ENCODE data around the gene M6PR. TPM values are rescaled to one million over a fixed set of nuclear protein-coding genes. Genes with fewer than 3 reads are reported as not detected.

M6PR gene
- total RNA-seq, 2 experiments from 2014 or later: 53.4 to 55.8 TPM

DNA sequence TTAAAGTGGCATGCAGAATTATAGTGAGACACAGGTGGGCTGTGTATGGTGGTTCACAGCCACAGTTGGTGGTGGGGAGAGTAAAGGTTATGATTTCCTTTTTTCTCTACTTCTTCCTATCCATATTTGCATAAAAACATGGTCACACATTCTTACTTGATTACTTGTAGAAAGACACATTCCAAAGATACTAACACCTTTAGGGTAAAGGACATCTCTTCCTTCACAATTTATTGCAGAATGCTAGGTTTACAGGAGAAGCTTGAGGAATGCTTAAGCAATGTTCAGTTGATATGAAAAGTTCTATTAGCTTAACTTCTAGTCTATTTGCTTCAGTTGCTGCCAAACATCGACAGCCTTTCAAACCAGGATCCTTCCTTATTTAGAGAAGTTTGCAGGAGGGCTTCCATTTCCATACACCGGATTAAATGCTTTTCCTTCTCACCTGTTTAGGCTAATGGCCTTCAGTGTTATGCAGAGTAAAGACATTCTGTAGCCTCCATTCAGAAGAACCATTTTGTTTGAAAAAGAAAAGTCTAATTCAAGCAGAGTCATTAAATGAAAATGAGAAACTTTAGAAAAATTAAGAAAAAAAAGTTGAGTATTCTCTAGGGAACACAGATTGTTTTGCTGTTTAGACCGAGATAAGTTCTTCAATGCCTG lies 37.7 kb downstream of the M6PR start:
- Mint-ChIP-seq H3K9me3 (no peaks in the 10 kb centered on the region), H3K27ac (no peak overlapping the region)

DNA sequence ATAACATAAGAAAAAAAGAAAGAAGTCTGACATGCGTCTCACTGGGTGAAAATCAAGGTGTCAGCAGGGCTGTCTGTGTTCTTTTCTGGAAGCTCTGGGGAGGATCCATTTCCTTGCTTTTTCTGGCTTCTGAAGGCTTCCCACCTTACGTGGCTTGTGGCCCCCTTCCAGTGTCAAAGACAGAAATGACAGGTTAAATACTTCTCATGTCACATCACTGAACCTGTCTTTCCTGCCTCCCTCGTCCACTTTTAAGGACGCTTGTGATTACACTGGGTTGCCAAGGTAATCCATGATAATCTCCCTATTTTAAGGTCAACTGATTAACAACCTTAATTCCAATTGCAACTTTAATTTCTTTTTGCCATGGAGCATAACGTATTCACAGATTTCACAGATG lies 39.7 kb downstream of the M6PR start:
- Histone ChIP-seq H3K4me1 (ENCODE audit: insufficient read depth, low read length) (peaks cover 5% of the 10 kb centered on the region), H3K4me3 (ENCODE audit: low read length) (no peak overlapping the region), H3K27me3 (ENCODE audit: control insufficient read depth in 1 of 2, insufficient read depth in 2 of 2, low read length in 2 of 2) (no peaks in the 10 kb centered on the region), H3K9me3 (ENCODE audit: control insufficient read depth in 1 of 2, insufficient read depth in 1 of 2, low read length in 2 of 2) (no peaks in the 10 kb centered on the region), H3K27ac (ENCODE audit: low read depth in 1 of 2, low read length in 2 of 2) (no peak overlapping the region), H3K36me3 (ENCODE audit: insufficient read depth, low read length) (no peaks in the 10 kb centered on the region)
- CTCF ChIA-PET: interaction anchor here (1.2 kb wide), 1 partner anchor 19 kb away, joined by 4 read pairs; no protein-coding TSS in a partner anchor
- no peak for ATAC-seq (ENCODE audit: poor library complexity)
- DNase-seq: no peak
- TF ChIP-seq, protein P1, sequence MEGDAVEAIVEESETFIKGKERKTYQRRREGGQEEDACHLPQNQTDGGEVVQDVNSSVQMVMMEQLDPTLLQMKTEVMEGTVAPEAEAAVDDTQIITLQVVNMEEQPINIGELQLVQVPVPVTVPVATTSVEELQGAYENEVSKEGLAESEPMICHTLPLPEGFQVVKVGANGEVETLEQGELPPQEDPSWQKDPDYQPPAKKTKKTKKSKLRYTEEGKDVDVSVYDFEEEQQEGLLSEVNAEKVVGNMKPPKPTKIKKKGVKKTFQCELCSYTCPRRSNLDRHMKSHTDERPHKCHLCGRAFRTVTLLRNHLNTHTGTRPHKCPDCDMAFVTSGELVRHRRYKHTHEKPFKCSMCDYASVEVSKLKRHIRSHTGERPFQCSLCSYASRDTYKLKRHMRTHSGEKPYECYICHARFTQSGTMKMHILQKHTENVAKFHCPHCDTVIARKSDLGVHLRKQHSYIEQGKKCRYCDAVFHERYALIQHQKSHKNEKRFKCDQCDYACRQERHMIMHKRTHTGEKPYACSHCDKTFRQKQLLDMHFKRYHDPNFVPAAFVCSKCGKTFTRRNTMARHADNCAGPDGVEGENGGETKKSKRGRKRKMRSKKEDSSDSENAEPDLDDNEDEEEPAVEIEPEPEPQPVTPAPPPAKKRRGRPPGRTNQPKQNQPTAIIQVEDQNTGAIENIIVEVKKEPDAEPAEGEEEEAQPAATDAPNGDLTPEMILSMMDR (IDR thresholded peaks at IDR 0.05): no peak
- H3K4me3 Mint-ChIP-seq: no peak overlapping the region
- H3K9me3 Mint-ChIP-seq: no peaks in the 10 kb centered on the region
- peaks cover 18% of the 10 kb centered on the region for H3K4me1 Mint-ChIP-seq (ENCODE audit: low read depth)
- POLR2A ChIA-PET: no interaction called here
- intact Hi-C loops (cut with DNase I, micrococcal nuclease): loop anchor here in 1 of 2 experiments (2.0 to 10.0 kb wide), 3 partner anchors 39 to 665 kb away; partner anchors contain the start of genes M6PR and RIMKLB
- no peaks in the 10 kb centered on the region for H3K27me3 Mint-ChIP-seq
- H3K27ac Mint-ChIP-seq: no peak overlapping the region
- no peaks in the 10 kb centered on the region for H3K36me3 Mint-ChIP-seq (ENCODE audit: low read depth)

More for the DNA sequence above, 37.7 kb downstream of the M6PR start:
- ChIA-PET POLR2A (no interaction called here), CTCF (interaction anchor here (1.2 to 3.5 kb wide), 3 partner anchors 18 to 134 kb away, joined by 5 to 32 read pairs (median 9); partner anchors contain the start of gene M6PR)
- Histone ChIP-seq H3K4me1 (ENCODE audit: insufficient read depth, low read length) (peaks cover 16% of the 10 kb centered on the region), H3K9me3 (ENCODE audit: control insufficient read depth in 1 of 2, insufficient read depth in 1 of 2, low read length in 2 of 2) (no peaks in the 10 kb centered on the region), H3K36me3 (ENCODE audit: insufficient read depth, low read length) (no peaks in the 10 kb centered on the region), H3K4me3 (ENCODE audit: low read length) (no peak overlapping the region), H3K27me3 (ENCODE audit: control insufficient read depth in 1 of 2, insufficient read depth in 2 of 2, low read length in 2 of 2) (no peaks in the 10 kb centered on the region), H3K27ac (ENCODE audit: low read depth in 1 of 2, low read length in 2 of 2) (no peak overlapping the region)
- Mint-ChIP-seq H3K36me3 (ENCODE audit: low read depth) (no peaks in the 10 kb centered on the region), H3K4me1 (ENCODE audit: low read depth) (peaks cover 18% of the 10 kb centered on the region), H3K4me3 (no peak overlapping the region), H3K27me3 (no peaks in the 10 kb centered on the region)
- ATAC-seq (ENCODE audit: poor library complexity) (no peak), DNase-seq (no peak)
- intact Hi-C loops (cut with DNase I, micrococcal nuclease): loop anchor here in 1 of 2 experiments (2.0 to 10.0 kb wide), 3 partner anchors 37 to 667 kb away; partner anchors contain the start of genes M6PR and RIMKLB
- TF ChIP-seq, protein P1 (IDR thresholded peaks at IDR 0.05): no peak

DNA sequence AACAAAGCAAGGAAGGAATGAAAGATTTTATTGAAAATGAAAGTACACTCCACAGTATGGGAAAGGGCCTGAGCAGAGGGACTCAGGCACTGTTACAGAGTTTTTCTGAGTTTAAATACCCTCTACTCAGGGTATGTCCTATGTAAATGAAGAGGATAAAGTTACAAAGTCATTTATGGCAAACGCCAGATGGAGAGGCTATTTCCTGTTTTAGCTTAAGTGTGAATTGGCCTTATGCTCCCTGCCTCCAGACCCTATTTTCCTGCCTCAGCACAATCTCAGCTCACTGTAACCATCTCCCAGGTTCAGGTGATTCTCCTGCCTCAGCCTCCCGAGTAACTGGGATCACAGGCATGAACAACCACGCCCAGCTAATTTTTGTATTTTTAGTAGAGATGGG lies 41.9 kb downstream of the M6PR start:
- Histone ChIP-seq H3K9me3 (ENCODE audit: control insufficient read depth in 1 of 2, insufficient read depth in 1 of 2, low read length in 2 of 2) (no peaks in the 10 kb centered on the region), H3K27ac (ENCODE audit: low read depth in 1 of 2, low read length in 2 of 2) (no peak overlapping the region), H3K27me3 (ENCODE audit: control insufficient read depth in 1 of 2, insufficient read depth in 2 of 2, low read length in 2 of 2) (no peaks in the 10 kb centered on the region), H3K4me3 (ENCODE audit: low read length) (no peak overlapping the region), H3K36me3 (ENCODE audit: insufficient read depth, low read length) (no peaks in the 10 kb centered on the region), H3K4me1 (ENCODE audit: insufficient read depth, low read length) (no peaks in the 10 kb centered on the region)
- Mint-ChIP-seq H3K4me1 (ENCODE audit: low read depth) (peaks cover under 1% of the 10 kb centered on the region), H3K36me3 (ENCODE audit: low read depth) (no peaks in the 10 kb centered on the region), H3K27ac (no peak overlapping the region), H3K4me3 (no peak overlapping the region), H3K27me3 (no peaks in the 10 kb centered on the region), H3K9me3 (no peaks in the 10 kb centered on the region)
- CTCF ChIA-PET: no interaction called here
- DNase-seq (no peak), ATAC-seq (ENCODE audit: poor library complexity) (no peak)
- intact Hi-C loops (cut with DNase I, micrococcal nuclease): no loop called here
- POLR2A ChIA-PET: no interaction called here
- TF ChIP-seq, protein P1 (IDR thresholded peaks at IDR 0.05): no peak

Data from CD4-positive, alpha-beta T cell (primary cell).